Osteoblast (primary cell): Measurements from ENCODE around the gene MAP1LC3C. TPM values are rescaled to one million over a fixed set of nuclear protein-coding genes. Genes with fewer than 3 reads are reported as not detected.

Source experiments
- DNase-seq: peaks from one replicate; pipeline ENCODE4 v3.0.0; 2011; ENCODE audit warnings: low spot score, mixed read lengths; ENCODE audit not compliant: insufficient read length; ENCODE audit errors: missing footprints
- H2AFZ ChIP-seq: 2 replicates; pipeline ENCODE4 v1.6.0; 2011; ENCODE audit warnings: mild to moderate bottlenecking, low read length
- H3K27ac ChIP-seq: 2 replicates; pipeline ENCODE4 v1.5.1; 2011; ENCODE audit warnings: mild to moderate bottlenecking, low read depth, low read length, moderate library complexity
- H3K27me3 ChIP-seq: 2 replicates; pipeline ENCODE4 v1.6.0; 2012; ENCODE audit warnings: mild to moderate bottlenecking, control low read depth, inconsistent platforms, low read length, moderate library complexity; ENCODE audit not compliant: insufficient read depth
- H3K36me3 ChIP-seq: 2 replicates; pipeline ENCODE4 v1.5.1; 2011; ENCODE audit warnings: mild to moderate bottlenecking, low read length, control low read depth, moderate library complexity; ENCODE audit not compliant: insufficient read depth
- H3K4me1 ChIP-seq: 2 replicates; pipeline ENCODE4 v1.5.1; 2011; ENCODE audit warnings: mild to moderate bottlenecking, low read length, control low read depth, moderate library complexity; ENCODE audit not compliant: insufficient read depth
- H3K4me2 ChIP-seq: 2 replicates; pipeline ENCODE4 v1.6.0; 2011; ENCODE audit warnings: mild to moderate bottlenecking, low read length; ENCODE audit not compliant: insufficient read depth
- H3K4me3 ChIP-seq: fragments of 200-600 bp; sonication (generic); 3 replicates; pipeline ENCODE4 v1.5.1; 2012; ENCODE audit warnings: mild to moderate bottlenecking, low read length, inconsistent platforms; ENCODE audit not compliant: insufficient read depth
- H3K79me2 ChIP-seq: 2 replicates; pipeline ENCODE4 v1.6.0; 2012; ENCODE audit warnings: mild to moderate bottlenecking, low read length, control low read depth, inconsistent platforms; ENCODE audit not compliant: insufficient read depth
- H3K9me3 ChIP-seq: 2 replicates; pipeline ENCODE4 v1.5.1; 2011; ENCODE audit warnings: low read depth, low read length, control low read depth
- H4K20me1 ChIP-seq: 2 replicates; pipeline ENCODE4 v1.6.0; 2012; ENCODE audit warnings: mild to moderate bottlenecking, low read length, control low read depth; ENCODE audit not compliant: insufficient read depth
- CTCF ChIP-seq: IDR thresholded peaks from 2 replicates; pipeline ENCODE4 v1.5.1; 2011; ENCODE audit warnings: mild to moderate bottlenecking, low read depth, low read length, moderate library complexity; ENCODE audit errors: extremely low read depth
- total RNA-seq: library from RNA; depleted of rRNA; stranded (reverse); fragments of >200 nt; gene quantifications from 2 replicates; pipeline ENCODE4 v1.2.3, GENCODE V29; 2012

MAP1LC3C gene
- under 0.01 and 0.29 TPM in 2 replicates for total RNA-seq

GRCh38 chr1:241999026-241999425, at the start of gene MAP1LC3C:
TSS of gene MAP1LC3C (minus strand) at chr1:241999098. CDS start at chr1:241999008, 90 bp downstream.
- H3K4me2 ChIP-seq = peak within 1 kb of the TSS; percentile 75
- no peaks in the 10 kb centered on the region for H3K4me1 ChIP-seq
- H3K36me3 ChIP-seq = no peaks in the 10 kb centered on the region
- no peak for TF ChIP-seq CTCF
- peak; percentile 47 for DNase-seq
- H2AFZ ChIP-seq = peak within 1 kb of the TSS; percentile 64
- H3K27me3 ChIP-seq = no peaks in the 10 kb centered on the region
- no peaks in the 10 kb centered on the region for H3K79me2 ChIP-seq
- H3K9me3 ChIP-seq = no peaks in the 10 kb centered on the region
- H3K4me3 ChIP-seq = peak within 1 kb of the TSS; percentile 52
- H3K27ac ChIP-seq = no peak within 1 kb of the TSS
- H4K20me1 ChIP-seq = no peaks in the 10 kb centered on the region

GRCh38 chr1:242043165-242043564, 44.3 kb upstream of the MAP1LC3C start:
- no peaks in the 10 kb centered on the region for H4K20me1 ChIP-seq

GRCh38 chr1:242034392-242034791, 35.5 kb upstream of the MAP1LC3C start:
- H3K4me3 ChIP-seq = no peak overlapping the region
- H3K9me3 ChIP-seq = no peaks in the 10 kb centered on the region
- no peak for TF ChIP-seq CTCF
- no peaks in the 10 kb centered on the region for H3K4me1 ChIP-seq
- H3K79me2 ChIP-seq = no peaks in the 10 kb centered on the region
- no peak overlapping the region for H2AFZ ChIP-seq
- no peaks in the 10 kb centered on the region for H4K20me1 ChIP-seq
- no peak overlapping the region for H3K27ac ChIP-seq
- no peak for DNase-seq
- no peaks in the 10 kb centered on the region for H3K36me3 ChIP-seq
- no peak overlapping the region for H3K4me2 ChIP-seq
- H3K27me3 ChIP-seq = no peaks in the 10 kb centered on the region

More at GRCh38 chr1:242043165-242043564, 44.3 kb upstream of the MAP1LC3C start:
- DNase-seq = no peak
- H3K4me2 ChIP-seq = no peak overlapping the region
- no peak overlapping the region for H3K4me3 ChIP-seq
- no peaks in the 10 kb centered on the region for H3K4me1 ChIP-seq
- H3K27me3 ChIP-seq = no peaks in the 10 kb centered on the region
- H3K79me2 ChIP-seq = no peaks in the 10 kb centered on the region
- H3K27ac ChIP-seq = no peak overlapping the region
- H3K9me3 ChIP-seq = no peaks in the 10 kb centered on the region
- TF ChIP-seq CTCF = no peak
- H2AFZ ChIP-seq = no peak overlapping the region
- H3K36me3 ChIP-seq = no peaks in the 10 kb centered on the region

- H3K4me1 ChIP-seq = no peaks in the 10 kb centered on the region
- no peaks in the 10 kb centered on the region for H3K36me3 ChIP-seq
- no peak for TF ChIP-seq CTCF
- H3K79me2 ChIP-seq = no peaks in the 10 kb centered on the region
- no peak overlapping the region for H3K4me2 ChIP-seq
- no peak overlapping the region for H3K27ac ChIP-seq
- H4K20me1 ChIP-seq = no peaks in the 10 kb centered on the region
- DNase-seq = no peak
- H3K9me3 ChIP-seq = no peaks in the 10 kb centered on the region
- no peak overlapping the region for H2AFZ ChIP-seq
- no peak overlapping the region for H3K4me3 ChIP-seq
- H3K27me3 ChIP-seq = no peaks in the 10 kb centered on the region
Observed at GRCh38 chr1:242033447-242033846, 34.5 kb upstream of the MAP1LC3C start.
